NCI-H128 (cell line): Measurements from ENCODE around the gene TMPRSS3.

ENCODE experiments used
- DNase-seq: peaks from one replicate; lab custom pipeline; 2025; ENCODE audit not compliant: unreplicated experiment; lab: John Stamatoyannopoulos, UW

Gene TMPRSS3

DNA sequence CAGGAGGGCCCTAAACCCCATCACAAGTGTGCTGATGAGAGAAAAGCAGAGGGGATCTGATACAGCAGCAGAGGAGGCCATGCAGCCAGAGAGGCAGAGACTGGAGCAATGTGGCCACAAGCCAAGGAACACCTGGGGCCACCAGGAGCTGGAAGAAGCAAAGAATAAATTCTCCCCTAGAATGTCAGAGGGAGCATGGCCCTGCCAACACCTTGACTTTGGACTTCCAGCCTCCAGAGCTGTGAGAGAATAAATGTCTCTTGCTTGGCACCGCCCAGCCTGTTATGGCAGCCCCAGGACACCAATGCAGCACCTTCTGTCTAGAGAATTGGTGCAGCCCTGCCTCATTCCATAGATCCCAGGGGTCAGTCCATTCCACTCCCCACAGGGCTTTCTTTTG is 33.2 kb upstream of the TMPRSS3 start:
- DNase-seq: no peak

DNA sequence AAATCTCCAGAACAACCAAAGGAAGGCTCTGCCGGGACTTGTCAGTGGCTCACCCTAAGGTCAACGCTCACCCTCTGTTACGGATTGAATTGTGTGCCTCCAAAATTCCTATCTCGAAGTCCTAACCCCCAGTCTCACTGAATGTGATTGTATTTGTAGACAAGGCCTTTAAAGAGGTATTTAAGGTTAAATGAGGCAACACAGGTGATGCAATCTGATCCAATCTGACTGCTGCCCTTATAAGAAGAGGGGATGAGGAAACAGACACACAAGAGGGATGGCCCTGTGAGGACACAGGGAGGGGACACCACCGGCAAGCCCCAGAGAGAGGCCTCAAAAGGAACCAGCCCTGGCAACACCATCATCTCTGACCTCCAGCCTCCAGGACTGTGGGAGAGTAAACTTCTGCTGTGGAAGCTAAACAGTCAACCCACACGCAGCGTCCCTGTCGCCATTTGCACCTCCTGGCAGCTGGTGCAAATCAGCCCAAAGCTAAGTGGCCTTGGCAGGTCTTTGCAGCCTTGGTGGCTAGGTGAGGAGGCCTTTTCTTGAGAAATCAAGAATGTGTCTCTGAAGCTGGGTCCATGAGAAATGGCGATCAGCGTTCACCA is 32.1 kb upstream of the TMPRSS3 start:
- no peak for DNase-seq

DNA sequence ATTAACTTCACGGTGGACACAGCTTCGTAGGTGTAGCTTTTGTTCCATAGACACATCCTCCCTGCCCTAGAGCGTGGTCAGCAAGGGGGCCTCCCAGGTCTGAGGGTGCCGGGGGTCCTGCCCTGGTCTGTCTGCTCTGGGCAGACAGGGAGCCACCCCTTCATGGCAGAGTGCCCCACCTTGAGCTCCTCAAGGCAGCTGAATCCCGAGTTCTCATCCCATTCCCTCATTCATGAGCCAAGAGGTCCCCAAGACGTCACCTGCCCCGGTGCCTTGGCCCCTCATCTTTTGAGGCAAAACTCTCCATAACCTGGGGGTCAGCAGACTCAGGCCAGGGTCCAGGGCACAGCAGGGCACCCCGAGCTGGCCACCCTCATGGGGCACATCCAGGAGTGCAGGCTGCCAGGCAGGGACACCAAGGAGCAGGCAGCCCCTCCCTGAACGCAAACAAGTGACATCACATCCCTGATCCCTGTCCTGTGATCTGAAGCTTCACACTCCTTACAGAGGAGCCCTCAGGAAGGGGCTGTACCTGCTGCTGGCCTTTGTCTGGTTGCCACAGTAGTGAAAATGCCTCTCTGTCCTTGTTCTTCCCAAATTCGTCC is 31.1 kb upstream of the TMPRSS3 start:
- DNase-seq: no peak

DNA sequence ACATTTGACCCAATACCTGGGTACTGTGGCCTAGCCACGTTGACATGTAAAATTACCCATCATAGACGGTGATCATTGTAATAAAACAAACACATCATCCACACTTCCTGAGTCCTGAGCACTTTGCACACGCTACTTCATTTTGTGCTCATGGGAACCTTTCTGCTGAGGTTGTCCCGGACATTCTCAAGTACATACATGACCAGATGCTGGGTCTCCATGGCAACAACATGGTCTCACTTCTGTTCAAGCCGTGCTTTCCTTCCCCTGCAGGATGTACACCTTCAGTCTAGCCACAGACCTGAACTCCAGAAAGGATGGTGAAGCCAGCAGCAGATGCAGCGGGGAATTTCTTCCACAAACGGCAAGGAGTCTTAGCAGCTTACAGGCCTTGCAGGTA is 30.6 kb upstream of the TMPRSS3 start:
- no peak for DNase-seq

DNA sequence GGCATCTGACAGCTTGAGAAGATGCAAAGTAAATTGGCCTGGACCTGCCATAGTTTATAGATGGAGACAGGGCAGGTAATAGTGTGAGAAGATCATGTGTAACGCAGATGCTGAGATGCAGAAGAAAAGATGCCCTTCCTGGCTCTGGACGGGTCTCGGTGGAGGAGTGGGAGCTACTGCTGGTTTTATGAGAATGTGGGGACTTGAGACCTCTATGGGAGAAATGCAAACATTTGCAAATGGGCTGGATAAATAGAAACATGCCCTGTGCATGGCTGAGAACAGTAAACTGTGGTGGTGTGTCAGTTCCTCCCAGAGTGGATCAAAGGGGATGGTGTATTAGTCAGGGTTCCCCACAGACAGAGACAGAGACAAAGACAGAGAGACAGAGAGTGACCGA is 29.7 kb upstream of the TMPRSS3 start:
- DNase-seq: no peak

DNA sequence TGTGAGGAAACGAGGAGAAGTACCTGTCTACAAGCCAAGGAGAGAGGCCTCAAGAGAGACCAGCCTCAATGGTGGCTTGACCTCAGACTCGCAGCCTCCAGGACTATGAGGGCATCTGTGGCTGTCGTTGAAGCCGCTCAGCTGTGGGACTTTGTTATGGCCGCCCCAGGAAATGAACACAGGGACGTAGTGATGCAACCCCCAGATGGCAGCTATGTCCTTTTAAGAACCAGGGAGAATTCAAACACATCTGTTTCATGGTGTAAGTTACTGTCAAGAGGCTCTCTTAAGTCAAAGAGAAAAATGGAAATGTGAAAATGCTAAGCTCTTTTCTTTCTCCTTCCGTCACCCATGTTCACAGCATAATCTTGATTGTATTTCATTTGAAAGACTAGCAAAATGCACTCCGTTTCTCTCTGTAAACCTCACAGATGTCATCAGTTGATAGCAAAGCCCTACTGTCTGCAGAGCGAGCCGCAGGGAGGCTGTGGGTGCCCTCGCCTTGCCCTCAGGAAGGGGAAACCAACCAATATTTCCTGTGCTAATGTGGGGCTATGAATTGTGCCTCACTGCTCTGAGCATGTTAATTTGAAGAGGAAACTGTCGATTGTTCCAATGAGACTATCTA is 29.2 kb upstream of the TMPRSS3 start:
- no peak for DNase-seq

DNA sequence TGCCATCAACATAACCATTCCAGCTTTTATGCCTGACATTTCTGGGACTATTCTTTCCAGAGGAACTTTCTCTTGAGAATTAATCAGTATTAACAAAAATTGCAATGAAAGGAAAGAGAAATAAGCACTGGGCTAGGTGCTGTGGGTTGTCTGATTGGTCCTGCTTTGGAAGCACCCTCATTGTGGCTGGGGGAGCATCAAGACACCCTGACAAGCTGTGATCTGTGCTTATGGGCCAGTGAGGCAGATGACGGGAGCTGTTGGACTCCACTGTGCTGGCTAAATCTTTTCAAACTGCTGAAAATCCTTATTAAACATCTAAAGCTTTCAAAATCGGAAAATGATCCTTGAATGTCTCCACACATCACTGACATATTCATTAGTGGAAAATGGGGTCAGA is 27.8 kb upstream of the TMPRSS3 start:
- DNase-seq: no peak

DNA sequence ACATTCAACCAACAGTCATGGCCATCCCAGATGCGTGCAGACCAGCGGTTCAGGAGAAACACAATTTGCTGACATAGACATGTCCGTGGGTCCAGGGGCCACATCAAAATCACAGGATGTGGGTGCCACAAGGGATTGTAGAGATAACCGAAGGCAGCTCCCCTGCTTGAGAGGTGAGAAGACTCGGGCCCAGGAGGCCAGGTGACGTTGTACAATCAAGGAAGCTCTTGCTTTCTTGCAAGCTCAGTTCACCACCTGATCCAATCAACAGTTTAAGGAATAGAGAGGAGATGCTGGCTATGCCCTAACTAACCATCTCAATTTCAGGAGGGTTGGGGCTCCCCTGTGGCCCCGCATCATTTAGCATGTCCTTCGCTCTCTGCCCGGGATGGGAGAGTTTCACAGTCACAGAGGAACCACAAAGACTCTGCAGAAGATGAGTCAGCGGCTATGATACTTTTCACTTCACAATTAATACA is 27.4 kb upstream of the TMPRSS3 start:
- no peak for DNase-seq

DNA sequence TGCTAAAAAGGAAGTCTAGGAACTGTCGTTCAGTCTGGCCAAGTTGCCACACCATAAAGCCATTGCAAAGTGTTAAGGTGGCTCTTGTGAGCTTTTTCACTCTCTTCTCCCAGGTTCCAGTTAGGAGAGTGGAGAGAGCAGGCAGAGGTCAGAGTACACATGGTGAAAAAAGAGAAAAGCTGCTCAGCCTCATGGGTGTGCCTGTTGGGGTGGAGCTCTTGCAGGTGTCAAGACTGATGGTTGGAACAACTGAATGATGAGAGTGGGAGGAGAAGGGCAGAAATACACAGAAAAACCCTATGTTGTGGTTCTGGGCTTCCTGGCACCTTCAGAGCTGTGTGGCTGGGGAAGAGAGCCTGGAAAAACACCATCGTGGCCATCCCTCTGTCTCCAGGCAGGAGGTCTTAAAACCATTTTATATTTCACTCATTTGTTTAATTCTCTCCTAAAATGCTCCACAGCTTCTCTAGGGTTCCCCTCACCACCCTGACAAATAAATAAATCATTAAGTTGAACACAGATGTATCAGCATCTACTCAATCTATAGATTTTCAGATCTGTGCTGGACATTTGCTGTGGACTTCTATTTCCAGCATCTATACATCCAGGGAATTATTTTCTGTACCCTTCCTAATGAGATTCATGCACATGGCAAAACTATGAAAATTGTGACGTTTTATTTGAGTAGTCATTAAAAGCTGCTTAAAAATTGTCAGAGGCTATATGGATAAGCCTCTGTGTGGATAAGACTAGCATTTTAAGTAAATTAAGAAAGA is 25.4 kb upstream of the TMPRSS3 start:
- DNase-seq: no peak

DNA sequence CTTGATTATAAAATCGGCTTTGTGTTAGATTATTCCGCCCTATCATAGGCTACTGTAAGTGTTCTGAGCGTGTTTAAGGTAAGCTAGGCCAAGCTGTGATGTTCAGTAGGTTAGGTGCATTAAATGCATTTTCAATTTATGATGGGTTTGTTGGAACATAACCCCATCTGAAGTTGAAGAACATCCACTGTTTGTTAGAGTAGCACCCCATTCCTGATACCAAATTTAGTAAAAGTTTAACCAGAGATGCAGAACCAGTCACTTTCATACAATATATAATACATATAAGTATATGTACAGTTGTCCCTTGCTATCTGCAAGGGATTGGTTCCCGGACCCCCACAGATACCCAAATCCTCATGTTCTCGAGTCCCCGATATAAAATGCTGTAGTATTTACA is 24.0 kb upstream of the TMPRSS3 start:
- DNase-seq: no peak

DNA sequence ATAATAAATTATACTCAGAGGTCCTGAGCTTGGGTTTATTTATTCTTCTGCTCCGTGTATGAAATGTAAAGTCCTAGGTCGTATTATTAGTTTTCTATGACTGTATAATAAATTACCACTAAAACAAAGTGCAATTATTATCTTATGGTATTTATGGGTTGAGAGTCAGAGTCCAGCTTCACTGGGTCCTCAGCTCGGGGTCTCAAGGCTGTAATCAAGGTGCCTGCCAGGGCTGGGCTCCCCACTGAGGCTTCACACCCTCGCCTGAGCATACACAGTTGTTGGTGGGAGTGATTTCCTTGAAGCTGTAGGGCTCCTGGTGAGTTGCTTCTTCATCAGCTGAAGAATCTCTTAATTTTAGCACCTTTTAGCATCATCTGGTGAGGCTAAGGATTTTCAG is 23.0 kb upstream of the TMPRSS3 start:
- DNase-seq: no peak

DNA sequence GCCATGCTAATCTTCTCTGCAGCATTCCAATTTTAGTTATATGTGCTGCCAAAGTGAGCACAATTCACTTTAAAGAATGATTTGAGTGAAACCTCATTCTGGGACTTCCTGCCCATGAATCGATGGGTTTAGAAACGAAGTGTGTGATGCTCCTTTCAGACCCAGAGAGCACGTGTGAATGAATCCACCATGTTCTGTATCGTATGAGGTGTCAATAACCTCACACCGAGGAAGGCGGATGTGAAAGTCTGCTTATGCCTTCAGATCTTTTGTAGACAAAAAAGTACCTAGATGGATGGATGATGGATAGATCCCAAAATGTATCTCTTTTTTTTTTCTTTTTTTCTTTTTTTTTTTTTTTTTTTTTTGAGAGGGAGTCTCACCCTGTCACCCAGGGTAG is 21.7 kb upstream of the TMPRSS3 start:
- DNase-seq: no peak

DNA sequence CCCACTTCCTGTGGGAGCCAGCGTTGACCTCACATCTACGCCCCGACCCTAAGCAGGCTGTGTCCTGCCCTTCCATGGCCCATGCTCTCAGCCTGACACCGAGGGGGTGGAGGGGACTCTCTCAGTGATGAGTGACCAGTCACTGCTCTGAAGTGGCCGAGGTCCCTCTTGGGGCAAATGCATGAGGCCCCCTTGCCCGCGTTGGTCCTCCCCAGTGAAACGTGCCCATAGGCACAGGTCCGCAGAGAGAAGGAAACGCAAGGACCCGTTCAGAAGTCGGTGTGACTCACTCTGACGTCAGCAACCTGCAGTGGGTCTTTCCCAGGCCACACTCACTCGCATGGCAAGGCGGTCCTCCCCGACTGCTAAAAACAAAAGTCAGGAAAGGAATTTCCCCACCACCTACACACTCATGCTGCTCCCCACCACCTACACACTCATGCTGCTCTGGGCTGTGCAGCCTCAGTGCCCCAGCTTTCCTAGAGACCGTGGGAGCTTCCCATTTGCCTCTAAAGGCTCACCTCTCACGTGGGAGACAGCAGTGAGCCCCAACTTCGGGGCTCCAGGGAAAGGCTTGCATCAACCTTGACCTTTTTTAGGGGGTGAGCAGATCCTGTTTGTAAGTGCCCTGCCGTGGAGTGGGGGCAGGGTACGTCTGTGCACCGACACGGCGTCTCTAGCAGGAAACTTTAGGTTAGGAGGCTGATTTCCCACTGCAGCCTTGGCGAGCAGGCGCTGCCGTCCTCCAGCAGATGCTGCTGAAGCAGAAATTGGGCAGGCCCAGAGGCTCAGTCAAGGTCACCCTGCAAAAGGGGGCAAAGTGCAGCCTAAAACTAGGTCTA is 19.3 kb upstream of the TMPRSS3 start:
- DNase-seq: no peak

DNA sequence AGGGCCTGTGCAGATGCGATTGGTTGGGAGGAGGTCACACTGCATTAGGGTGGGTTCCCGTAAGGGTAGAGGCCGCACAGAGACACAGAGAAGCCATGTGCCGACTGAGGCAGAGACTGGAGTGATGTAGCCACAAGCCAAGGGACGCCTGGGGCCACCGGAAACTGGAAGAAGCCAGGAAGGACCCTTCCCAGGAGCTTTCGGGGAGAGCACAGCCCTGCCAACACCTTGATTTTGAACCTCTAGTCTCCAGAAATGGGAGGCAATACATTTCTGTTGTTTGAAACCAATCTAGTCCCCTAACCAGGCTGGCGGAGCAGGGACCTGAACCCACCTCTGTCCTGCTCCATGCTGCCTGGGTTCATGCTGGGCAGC is 18.7 kb upstream of the TMPRSS3 start:
- no peak for DNase-seq

DNA sequence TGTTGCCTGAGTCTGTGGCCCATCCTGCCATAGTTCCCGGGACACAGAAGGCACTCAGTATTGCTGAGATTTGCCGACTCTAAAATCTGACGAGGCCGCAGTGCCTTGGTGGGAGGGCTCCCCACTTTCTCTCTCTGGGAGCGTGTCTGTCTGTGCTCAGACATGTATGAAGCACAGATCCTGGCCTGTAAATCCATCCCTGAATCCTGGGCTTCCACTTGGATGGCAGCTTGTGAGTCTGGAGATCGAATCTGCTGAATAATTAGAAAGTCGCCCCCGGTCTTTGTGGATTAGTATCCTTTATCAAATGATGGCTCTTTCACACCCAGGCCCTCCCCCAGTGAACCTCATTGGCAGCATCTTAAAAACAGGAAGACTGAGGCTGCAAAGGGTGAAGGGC is 18.2 kb upstream of the TMPRSS3 start:
- DNase-seq: no peak

DNA sequence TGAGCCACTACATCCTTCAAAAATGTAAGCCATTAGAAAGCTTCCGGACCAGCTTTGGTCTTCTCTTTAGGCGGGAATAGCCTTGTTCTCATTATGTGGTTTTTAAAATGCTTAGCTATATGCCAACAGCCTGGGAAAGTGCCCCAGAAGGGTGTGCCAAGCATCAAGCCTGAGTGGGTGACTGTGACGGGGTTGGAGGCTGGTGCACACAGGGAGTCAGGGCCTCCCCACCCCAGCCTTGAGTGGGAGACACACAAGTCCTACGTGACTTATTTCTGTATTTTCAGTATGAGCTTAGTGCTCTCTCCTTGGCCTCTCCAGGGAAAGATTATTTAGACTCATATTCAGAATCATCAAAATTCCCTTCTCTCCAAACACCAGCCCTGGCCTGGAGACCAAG is 17.6 kb upstream of the TMPRSS3 start:
- DNase-seq: no peak

DNA sequence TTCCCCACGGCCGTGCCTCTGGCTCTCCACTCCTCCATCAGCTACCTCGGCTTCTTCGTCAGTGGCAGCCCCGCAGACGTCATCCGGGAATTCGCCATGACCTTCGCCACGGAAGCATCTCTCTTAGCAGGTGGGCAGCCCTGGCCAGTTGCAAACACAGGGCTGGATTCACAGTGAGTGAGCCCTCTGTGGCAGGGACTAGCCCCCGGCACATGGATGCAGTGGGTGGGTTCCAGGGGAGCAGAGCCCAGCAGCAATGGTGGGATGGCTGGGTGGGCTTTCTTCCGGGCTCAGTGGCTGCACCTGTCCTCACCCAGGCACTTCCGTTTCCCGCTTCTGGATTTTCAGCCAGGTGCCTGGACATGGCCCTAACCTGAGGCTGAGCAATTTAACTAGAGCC is 17.2 kb upstream of the TMPRSS3 start:
- no peak for DNase-seq

DNA sequence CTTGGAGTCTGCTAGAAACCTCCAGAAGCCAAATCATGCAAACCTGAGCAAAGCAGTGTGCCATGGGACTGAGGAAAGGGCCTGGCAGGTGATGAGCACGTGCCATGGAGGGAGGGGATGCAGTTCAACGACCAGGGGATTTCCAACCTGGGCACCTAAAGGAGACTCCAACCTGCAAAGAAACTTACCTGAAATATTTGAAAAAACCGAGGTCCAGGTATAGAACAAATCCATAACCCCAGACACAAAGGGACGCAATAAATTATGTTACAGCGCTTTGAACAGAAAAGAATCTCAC is 16.7 kb upstream of the TMPRSS3 start:
- no peak for DNase-seq

DNA sequence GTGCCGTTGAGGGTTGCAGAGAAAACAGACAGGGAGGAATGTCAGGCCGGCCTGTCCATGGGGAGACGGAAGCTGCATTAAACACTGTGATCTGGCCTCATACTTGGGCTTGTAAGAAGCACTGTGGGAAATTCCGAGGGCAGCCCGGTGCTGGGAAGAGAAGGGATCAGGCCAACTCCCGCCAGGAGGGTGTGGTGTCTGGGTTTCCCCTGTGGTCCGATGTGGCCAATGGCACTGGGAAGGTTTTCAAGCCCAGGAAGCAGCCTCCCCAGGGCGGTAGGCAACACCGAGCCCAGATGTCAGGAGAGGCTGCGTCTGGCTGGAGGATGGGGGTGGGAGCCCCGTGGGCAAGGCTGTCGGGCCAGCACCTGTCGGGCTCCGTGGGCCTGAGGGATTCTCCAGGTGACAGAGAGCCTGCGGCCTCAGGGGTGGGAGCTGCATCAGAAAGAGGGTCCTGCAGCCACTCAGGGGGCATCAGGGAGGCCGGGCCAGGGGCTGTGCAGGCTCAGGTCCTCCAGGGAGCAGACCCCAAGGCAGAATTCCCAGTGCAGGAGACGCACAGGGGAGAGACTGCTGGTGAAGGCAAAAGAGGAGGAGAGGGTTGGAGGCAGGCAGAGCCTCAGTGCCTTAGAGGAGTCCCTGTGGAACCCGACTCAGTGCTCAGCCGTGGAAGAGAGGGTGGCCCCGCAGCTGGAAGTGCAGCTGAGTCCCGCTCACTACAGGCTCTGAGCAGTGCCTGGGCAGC is 16.2 kb upstream of the TMPRSS3 start:
- no peak for DNase-seq

DNA sequence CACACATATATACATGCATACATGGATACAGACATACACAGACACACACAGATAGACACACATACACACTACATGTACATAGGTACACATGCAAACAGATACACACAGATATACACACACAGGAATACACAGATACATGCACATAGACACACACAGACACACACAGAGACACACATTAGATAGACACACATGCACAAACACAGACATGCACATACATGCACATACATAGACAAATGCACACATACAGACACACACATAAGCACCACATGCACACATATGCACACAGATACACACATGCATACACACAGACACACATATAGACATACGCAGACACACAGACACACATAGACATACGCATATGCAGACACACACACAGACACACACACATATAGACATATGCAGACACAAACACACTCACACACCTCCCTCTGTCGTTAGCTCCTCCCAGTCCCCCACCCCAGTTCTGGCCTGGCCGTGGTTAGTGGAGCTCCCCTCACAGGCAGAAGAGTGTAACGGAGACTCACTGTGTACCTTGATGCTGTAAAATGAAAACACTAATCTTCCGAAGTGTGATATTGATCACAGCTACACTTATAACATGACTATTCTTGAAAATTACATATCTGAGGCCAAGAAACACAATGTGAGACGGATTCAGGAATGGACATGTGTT is 15.5 kb upstream of the TMPRSS3 start:
- no peak for DNase-seq
